Esophagus squamous epithelium (tissue), 5 donors: ENCODE measurements around the gene ERC1. TPM values are rescaled to one million over a fixed set of nuclear protein-coding genes. Genes with fewer than 3 reads are reported as not detected.
"Not testable (repeated sequence)": the region's sequence is repeated elsewhere in the genome, so short reads cannot be mapped to it uniquely, and the experiment has no call there.

Source experiments
- DNase-seq: peaks from one replicate; lab custom pipeline; 2025; lab: John Stamatoyannopoulos, UW
- H3K27ac ChIP-seq, 4 donors: fragments of 200-600 bp; sonication (generic); one replicate each; pipeline ENCODE4 v1.5.1; 2016 to 2019; ENCODE audit warnings: mild to moderate bottlenecking in 1 of 4
- H3K27me3 ChIP-seq, 4 donors: fragments of 200-600 bp; sonication (generic); 1 replicate in 3 of 4; 2 replicates in 1 of 4; pipeline versions ENCODE4 v1.5.1 to v1.6.0; 2017 to 2021; ENCODE audit warnings: antibody characterized with exemption in 1 of 4
- H3K36me3 ChIP-seq, 3 donors: fragments of 200-600 bp; sonication (generic); one replicate each; pipeline ENCODE4 v1.5.1; 2016 to 2019
- H3K4me1 ChIP-seq, 3 donors: fragments of 200-600 bp; sonication (generic); one replicate each; pipeline ENCODE4 v1.5.1; 2017 to 2019
- H3K4me3 ChIP-seq, 4 donors: fragments of 200-600 bp; sonication (generic); 1 replicate in 3 of 4; 2 replicates in 1 of 4; pipeline ENCODE4 v1.5.1; 2016 to 2019; ENCODE audit warnings: mild to moderate bottlenecking in 2 of 4, moderate library complexity in 1 of 4
- H3K9me3 ChIP-seq, 3 donors: fragments of 200-600 bp; sonication (generic); one replicate each; pipeline ENCODE4 v1.5.1; 2016 to 2019
- POLR2A ChIP-seq, 4 donors: fragments of 450-650 bp; IDR thresholded peaks; one replicate each; pipeline ENCODE4 v1.6.1; 2017; ENCODE audit warnings: antibody characterized with exemption in 4 of 4, mild to moderate bottlenecking in 4 of 4, moderate library complexity in 3 of 4
- WGBS, 2 donors: methylation state at CpG; one replicate each; pipeline ENCODE4 v1.1.5; 2018; 5-methylcytosine and 5-hydroxymethylcytosine counted together
- intact Hi-C: fragments of 100-400 bp; cut with DNase I; formaldehyde crosslinking; loops from one replicate; pipeline ENCODE4 v1.15.0; 2022
- total RNA-seq, 4 donors: library from RNA; depleted of rRNA; stranded (reverse); fragments of >200 nt; gene quantifications; one replicate each; pipeline ENCODE4 v1.1.0, GENCODE V29; 2016
- TF ChIP-seq, protein P1 (sequence below), 6 experiments: fragments of 450-650 bp in 4 of 6; fragments of 200-600 bp in 2 of 6; sonication (generic) in 2 of 6; IDR thresholded peaks; one replicate each; pipeline ENCODE4 v1.5.1; 2016 to 2019; ENCODE audit warnings: antibody characterized with exemption in 6 of 6, mild to moderate bottlenecking in 4 of 6, moderate library complexity in 4 of 6
- donor health status: DM: yes; HTN: yes; CAD: no.

ERC1 gene
- total RNA-seq, 4 donors from 2014 or later: 19.0 to 50.7 (median 37.5) TPM

DNA sequence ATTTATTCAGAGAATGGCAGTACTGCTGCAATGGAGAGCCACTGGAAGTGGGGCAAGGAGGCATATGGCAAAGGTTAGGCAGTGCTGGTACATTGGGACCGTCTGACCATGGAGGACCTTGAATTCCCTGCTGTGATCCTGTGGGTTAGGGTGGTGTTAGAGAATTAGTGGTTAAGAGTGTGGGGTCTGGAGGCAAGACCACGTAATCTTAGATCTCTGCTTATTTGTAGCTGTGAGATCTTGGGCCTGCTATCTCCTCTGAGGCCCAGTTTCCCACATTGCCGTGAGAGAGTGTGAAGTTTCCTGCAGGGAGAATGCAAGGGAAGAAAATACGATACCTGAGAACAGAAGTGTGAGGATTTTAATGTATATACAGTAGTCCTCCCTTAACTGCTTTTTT is 147.7 kb downstream of the ERC1 start:
- Histone ChIP-seq H3K27me3 (no peaks in the 10 kb centered on the region), H3K27ac (no peak overlapping the region), H3K4me1 (no peaks in the 10 kb centered on the region), H3K4me3 (no peak overlapping the region), H3K36me3 (peaks cover 0 to 23% (median 0%) of the 10 kb centered on the region in 3 donors), H3K9me3 (no peaks in the 10 kb centered on the region)
- no peak for DNase-seq
- WGBS, 2 donors: 95 to 99% methylated on average over 4 of the region's 4 CpGs
- TF ChIP-seq, protein P1, sequence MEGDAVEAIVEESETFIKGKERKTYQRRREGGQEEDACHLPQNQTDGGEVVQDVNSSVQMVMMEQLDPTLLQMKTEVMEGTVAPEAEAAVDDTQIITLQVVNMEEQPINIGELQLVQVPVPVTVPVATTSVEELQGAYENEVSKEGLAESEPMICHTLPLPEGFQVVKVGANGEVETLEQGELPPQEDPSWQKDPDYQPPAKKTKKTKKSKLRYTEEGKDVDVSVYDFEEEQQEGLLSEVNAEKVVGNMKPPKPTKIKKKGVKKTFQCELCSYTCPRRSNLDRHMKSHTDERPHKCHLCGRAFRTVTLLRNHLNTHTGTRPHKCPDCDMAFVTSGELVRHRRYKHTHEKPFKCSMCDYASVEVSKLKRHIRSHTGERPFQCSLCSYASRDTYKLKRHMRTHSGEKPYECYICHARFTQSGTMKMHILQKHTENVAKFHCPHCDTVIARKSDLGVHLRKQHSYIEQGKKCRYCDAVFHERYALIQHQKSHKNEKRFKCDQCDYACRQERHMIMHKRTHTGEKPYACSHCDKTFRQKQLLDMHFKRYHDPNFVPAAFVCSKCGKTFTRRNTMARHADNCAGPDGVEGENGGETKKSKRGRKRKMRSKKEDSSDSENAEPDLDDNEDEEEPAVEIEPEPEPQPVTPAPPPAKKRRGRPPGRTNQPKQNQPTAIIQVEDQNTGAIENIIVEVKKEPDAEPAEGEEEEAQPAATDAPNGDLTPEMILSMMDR (IDR thresholded peaks at IDR 0.05): no peak
- no peak for TF ChIP-seq POLR2A (IDR thresholded peaks at IDR 0.05)
- intact Hi-C loops: no loop called here

DNA sequence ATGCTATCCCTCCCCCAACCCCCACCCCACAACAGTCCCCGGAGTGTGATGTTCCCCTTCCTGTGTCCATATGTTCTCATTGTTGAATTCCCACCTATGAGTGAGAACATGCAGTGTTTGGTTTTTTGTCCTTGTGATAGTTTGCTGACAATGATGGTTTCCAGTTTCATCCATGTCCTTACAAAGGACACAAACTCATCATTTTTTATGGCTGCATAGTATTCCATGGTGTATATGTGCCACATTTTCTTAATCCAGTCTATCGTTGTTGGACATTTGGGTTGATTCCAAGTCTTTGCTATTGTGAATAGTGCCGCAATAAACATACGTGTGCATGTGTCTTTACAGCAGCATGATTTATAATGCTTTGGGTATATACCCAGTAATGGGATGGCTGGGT is 155.7 kb downstream of the ERC1 start:
- H3K4me3 ChIP-seq, DNase-seq, H3K27me3 ChIP-seq, H3K9me3 ChIP-seq, H3K4me1 ChIP-seq, H3K27ac ChIP-seq, intact Hi-C loops: not testable (repeated sequence)
- 100% methylated on average over 2 of the region's 4 CpGs; no CpG with 5 or more reads in 1 of the 2 donors for WGBS, 2 donors
- H3K36me3 ChIP-seq: peaks cover 0 to 32% (median 0%) of the 10 kb centered on the region in 3 donors

DNA sequence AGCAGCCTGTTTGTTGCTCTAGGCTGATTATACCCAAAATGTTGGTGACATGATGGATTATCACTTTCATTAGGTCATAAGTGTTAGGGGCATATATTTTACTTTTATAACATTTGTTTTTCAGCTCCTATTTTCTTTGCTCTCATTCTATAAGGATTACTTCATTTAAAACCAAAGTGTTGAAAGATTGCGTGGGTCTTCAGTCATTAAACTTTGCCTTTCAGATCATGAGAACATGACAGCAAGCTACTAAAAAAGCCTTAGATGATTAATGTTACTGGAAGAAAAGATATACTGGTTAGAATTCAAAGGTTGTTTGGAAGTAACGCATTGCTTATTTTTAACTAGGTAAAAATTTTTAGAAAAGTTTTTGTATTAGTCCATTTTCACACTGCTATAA is 156.8 kb downstream of the ERC1 start:
- Histone ChIP-seq H3K4me3 (no peak overlapping the region), H3K36me3 (peaks cover 0 to 31% (median 0%) of the 10 kb centered on the region in 3 donors), H3K27ac (no peak overlapping the region), H3K27me3 (no peaks in the 10 kb centered on the region), H3K9me3 (no peaks in the 10 kb centered on the region), H3K4me1 (no peaks in the 10 kb centered on the region)
- WGBS, 2 donors: 92 to 96% methylated on average over 2 of the region's 2 CpGs
- DNase-seq: no peak
- intact Hi-C loops: no loop called here
- no peak for TF ChIP-seq POLR2A (IDR thresholded peaks at IDR 0.05)
- TF ChIP-seq, protein P1 (IDR thresholded peaks at IDR 0.05): no peak

DNA sequence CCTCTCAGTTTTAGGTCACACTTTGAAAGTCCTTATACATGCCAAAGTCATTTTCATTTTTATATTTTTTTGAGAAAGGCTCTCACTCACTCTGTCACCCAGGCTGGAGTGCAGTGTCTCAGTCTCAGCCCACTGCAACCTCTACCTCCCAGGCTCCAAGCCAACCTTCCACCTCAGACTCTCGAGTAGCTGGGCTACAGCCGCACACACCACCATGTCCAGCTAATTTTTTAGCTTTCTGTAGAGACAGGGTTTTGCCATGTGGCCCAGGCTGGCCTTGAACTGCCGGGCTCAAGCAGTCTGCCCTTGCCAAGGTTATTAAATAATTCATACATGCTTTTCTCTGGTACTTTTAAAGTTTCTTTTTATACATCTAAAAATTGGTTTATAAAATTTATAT is 166.0 kb downstream of the ERC1 start:
- intact Hi-C loops: no loop called here

DNA sequence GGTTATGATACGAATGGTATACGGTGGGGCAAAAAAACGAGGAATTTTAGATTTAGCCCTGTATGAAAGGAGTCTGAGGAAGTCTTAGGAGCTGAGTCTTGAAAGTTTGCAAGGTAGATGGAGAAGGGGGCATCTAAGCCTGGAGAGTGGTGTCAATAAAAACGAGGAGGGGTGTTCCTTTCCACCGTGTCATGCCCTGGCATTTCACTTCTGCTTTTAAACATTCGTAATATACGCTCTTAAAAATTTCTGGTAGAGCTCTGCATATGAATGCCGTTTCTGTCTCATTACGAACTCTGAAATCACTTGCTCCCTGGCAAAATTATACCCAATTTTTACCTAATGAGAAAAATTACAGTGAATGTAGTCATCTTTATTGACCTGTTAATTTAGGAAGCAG is 170.2 kb downstream of the ERC1 start:
- intact Hi-C loops: no loop called here
- 85 to 93% methylated on average over 9 of the region's 9 CpGs for WGBS, 2 donors
- Histone ChIP-seq H3K4me1 (no peaks in the 10 kb centered on the region), H3K27ac (no peak overlapping the region), H3K36me3 (peaks cover 0 to 15% (median 0%) of the 10 kb centered on the region in 3 donors), H3K9me3 (no peaks in the 10 kb centered on the region), H3K4me3 (no peak overlapping the region), H3K27me3 (no peaks in the 10 kb centered on the region)
- no peak for TF ChIP-seq POLR2A (IDR thresholded peaks at IDR 0.05)
- TF ChIP-seq, protein P1 (IDR thresholded peaks at IDR 0.05): no peak
- no peak for DNase-seq

More for the DNA sequence above, 166.0 kb downstream of the ERC1 start:
- Histone ChIP-seq H3K9me3 (no peaks in the 10 kb centered on the region), H3K4me3 (no peak overlapping the region), H3K27me3 (no peaks in the 10 kb centered on the region), H3K36me3 (peaks cover 0 to 26% (median 0%) of the 10 kb centered on the region in 3 donors), H3K4me1 (no peaks in the 10 kb centered on the region), H3K27ac (no peak overlapping the region)
- WGBS, 2 donors: 82 to 87% methylated on average over 3 of the region's 3 CpGs
- no peak for TF ChIP-seq POLR2A (IDR thresholded peaks at IDR 0.05)
- TF ChIP-seq, protein P1 (IDR thresholded peaks at IDR 0.05): no peak
- DNase-seq: no peak
